MG63 (cell line): ENCODE results near the gene DIAPH1. TPM values are rescaled to one million over a fixed set of nuclear protein-coding genes. Genes with fewer than 3 reads are reported as not detected.

Experiments
- DNase-seq: peaks from one replicate; pipeline ENCODE4 v3.0.0-alpha.2; 2020
- H3K27me3 ChIP-seq: fragments of 250-450 bp; sonication (Bioruptor Pico); 2 replicates; pipeline ENCODE4 v1.5.1; 2020; ENCODE audit warnings: mild to moderate bottlenecking, moderate library complexity
- H3K36me3 ChIP-seq: fragments of 250-450 bp; sonication (Bioruptor Pico); 2 replicates; pipeline ENCODE4 v1.5.1; 2020; ENCODE audit warnings: mild to moderate bottlenecking, moderate library complexity
- H3K4me3 ChIP-seq: fragments of 250-450 bp; sonication (Bioruptor Pico); 2 replicates; pipeline ENCODE4 v1.5.1; 2020; ENCODE audit warnings: mild to moderate bottlenecking, moderate library complexity
- H3K9me3 ChIP-seq: fragments of 250-450 bp; sonication (Bioruptor Pico); 2 replicates; pipeline ENCODE4 v1.5.1; 2020; ENCODE audit warnings: mild to moderate bottlenecking, moderate library complexity
- total RNA-seq: library from RNA; depleted of rRNA; stranded (reverse); fragments of >200 nt; shearing (Covaris generic); gene quantifications from 2 replicates; pipeline ENCODE4 v1.2.3, GENCODE V29; 2014; ENCODE audit warnings: low replicate concordance

The DIAPH1 gene
- total RNA-seq, 1 experiment from 2014 or later = 43.9 TPM

GRCh38 chr5:141524604-141525597 lies 93.9 kb downstream of the DIAPH1 start:
- H3K4me3 ChIP-seq = no peak overlapping the region
- H3K27me3 ChIP-seq = no peaks in the 10 kb centered on the region
- H3K9me3 ChIP-seq = 0 out of 2 replicates have a peak, but pooled peaks cover 3% of the 10 kb centered on the region
- peaks cover 81% of the 10 kb centered on the region for H3K36me3 ChIP-seq
- peak; percentile 87 for DNase-seq

GRCh38 chr5:141523991-141524390 lies 94.8 kb downstream of the DIAPH1 start:
- Histone ChIP-seq H3K27me3 (no peaks in the 10 kb centered on the region), H3K36me3 (peaks cover 83% of the 10 kb centered on the region), H3K9me3 (0 out of 2 replicates have a peak, but pooled peaks cover 3% of the 10 kb centered on the region), H3K4me3 (no peak overlapping the region)
- DNase-seq = no peak

- H3K27me3 ChIP-seq = no peaks in the 10 kb centered on the region
- no peak for DNase-seq
- 0 out of 2 replicates have a peak, but pooled peaks cover 3% of the 10 kb centered on the region for H3K9me3 ChIP-seq
- no peak overlapping the region for H3K4me3 ChIP-seq
- H3K36me3 ChIP-seq = peaks cover 82% of the 10 kb centered on the region
Observed at GRCh38 chr5:141522301-141522700, 96.5 kb downstream of the DIAPH1 start.

- H3K4me3 ChIP-seq = no peak overlapping the region
- DNase-seq = peak; percentile 89
- H3K27me3 ChIP-seq = no peaks in the 10 kb centered on the region
- H3K9me3 ChIP-seq = 0 out of 2 replicates have a peak, but pooled peaks cover 3% of the 10 kb centered on the region
- H3K36me3 ChIP-seq = peaks cover 82% of the 10 kb centered on the region
Observed at GRCh38 chr5:141521244-141521781, 97.5 kb downstream of the DIAPH1 start.

GRCh38 chr5:141519605-141520565 lies 98.9 kb downstream of the DIAPH1 start:
- peaks cover 80% of the 10 kb centered on the region for H3K36me3 ChIP-seq
- no peak overlapping the region for H3K4me3 ChIP-seq
- no peaks in the 10 kb centered on the region for H3K27me3 ChIP-seq
- H3K9me3 ChIP-seq = 0 out of 2 replicates have a peak, but pooled peaks cover 3% of the 10 kb centered on the region
- peak; percentile 43 for DNase-seq

GRCh38 chr5:141518618-141519015 lies 100.2 kb downstream of the DIAPH1 start:
- DNase-seq = peak; percentile 56

GRCh38 chr5:141517880-141518617 lies 100.8 kb downstream of the DIAPH1 start:
- Histone ChIP-seq H3K27me3 (no peaks in the 10 kb centered on the region), H3K4me3 (no peak overlapping the region), H3K9me3 (0 out of 2 replicates have a peak, but pooled peaks cover 3% of the 10 kb centered on the region), H3K36me3 (peaks cover 71% of the 10 kb centered on the region)
- DNase-seq = peak; percentile 55

More at GRCh38 chr5:141518618-141519015, 100.2 kb downstream of the DIAPH1 start:
- Histone ChIP-seq H3K9me3 (0 out of 2 replicates have a peak, but pooled peaks cover 3% of the 10 kb centered on the region), H3K36me3 (peaks cover 71% of the 10 kb centered on the region), H3K27me3 (no peaks in the 10 kb centered on the region), H3K4me3 (no peak overlapping the region)

GRCh38 chr5:141517312-141517711 lies 101.5 kb downstream of the DIAPH1 start:
- no peak for DNase-seq
- Histone ChIP-seq H3K27me3 (no peaks in the 10 kb centered on the region), H3K4me3 (no peak overlapping the region), H3K36me3 (peaks cover 73% of the 10 kb centered on the region), H3K9me3 (0 out of 2 replicates have a peak, but pooled peaks cover 3% of the 10 kb centered on the region)

- peak; percentile 84 for DNase-seq
- Histone ChIP-seq H3K4me3 (no peak overlapping the region), H3K9me3 (0 out of 2 replicates have a peak, but pooled peaks cover 3% of the 10 kb centered on the region), H3K27me3 (no peaks in the 10 kb centered on the region), H3K36me3 (peaks cover 74% of the 10 kb centered on the region)
Observed at GRCh38 chr5:141516672-141517025, 102.2 kb downstream of the DIAPH1 start.

GRCh38 chr5:141515946-141516671 lies 102.7 kb downstream of the DIAPH1 start:
- H3K36me3 ChIP-seq = peaks cover 79% of the 10 kb centered on the region
- no peak for DNase-seq
- no peak overlapping the region for H3K4me3 ChIP-seq
- H3K27me3 ChIP-seq = no peaks in the 10 kb centered on the region
- 0 out of 2 replicates have a peak, but pooled peaks cover 3% of the 10 kb centered on the region for H3K9me3 ChIP-seq

- Histone ChIP-seq H3K36me3 (peaks cover 80% of the 10 kb centered on the region), H3K27me3 (no peaks in the 10 kb centered on the region), H3K4me3 (no peak overlapping the region), H3K9me3 (no peaks in the 10 kb centered on the region)
- peak; percentile 41 for DNase-seq
Observed at GRCh38 chr5:141515141-141515540, 103.7 kb downstream of the DIAPH1 start.

- Histone ChIP-seq H3K9me3 (no peaks in the 10 kb centered on the region), H3K27me3 (no peaks in the 10 kb centered on the region), H3K36me3 (peaks cover 79% of the 10 kb centered on the region), H3K4me3 (no peak overlapping the region)
- peak; percentile 97 for DNase-seq
Observed at GRCh38 chr5:141514330-141515133, 104.3 kb downstream of the DIAPH1 start.

- Histone ChIP-seq H3K27me3 (no peaks in the 10 kb centered on the region), H3K9me3 (no peaks in the 10 kb centered on the region), H3K36me3 (peaks cover 73% of the 10 kb centered on the region), H3K4me3 (no peak overlapping the region; the same call in 1 of the 2 replicates)
- peak; percentile 97 for DNase-seq
Observed at GRCh38 chr5:141513627-141514329, 105.0 kb downstream of the DIAPH1 start.
